GM18526 (cell line): ENCODE measurements around the gene MSRB1.

Experiments used
- POLR2A ChIP-seq: IDR thresholded peaks from 3 replicates; pipeline ENCODE4 v1.6.1; 2011; ENCODE audit not compliant: insufficient read length; ENCODE audit errors: extremely low read depth

The MSRB1 gene

GRCh38 chr16:1915732-1916639 is 27.0 kb downstream of the MSRB1 start:
- TF ChIP-seq POLR2A = no peak

GRCh38 chr16:1914988-1915387 is 28.0 kb downstream of the MSRB1 start:
- no peak for TF ChIP-seq POLR2A

GRCh38 chr16:1914084-1914608 is 28.9 kb downstream of the MSRB1 start:
- TF ChIP-seq POLR2A = no peak

- TF ChIP-seq POLR2A = no peak
These were observed 29.5 kb downstream of the MSRB1 start for GRCh38 chr16:1913327-1914083.

- no peak for TF ChIP-seq POLR2A
These were observed 30.8 kb downstream of the MSRB1 start for GRCh38 chr16:1912215-1912543.

GRCh38 chr16:1911467-1912214 is 31.4 kb downstream of the MSRB1 start:
- no peak for TF ChIP-seq POLR2A

- TF ChIP-seq POLR2A = no peak
These were observed 33.3 kb downstream of the MSRB1 start for GRCh38 chr16:1909561-1910231.

GRCh38 chr16:1908983-1909382 is 34.0 kb downstream of the MSRB1 start:
- no peak for TF ChIP-seq POLR2A

- TF ChIP-seq POLR2A = no peak
These were observed 34.8 kb downstream of the MSRB1 start for GRCh38 chr16:1908184-1908583.

GRCh38 chr16:1907226-1907860 is 35.7 kb downstream of the MSRB1 start:
- no peak for TF ChIP-seq POLR2A

- no peak for TF ChIP-seq POLR2A
These were observed 36.2 kb downstream of the MSRB1 start for GRCh38 chr16:1906846-1907165.

- TF ChIP-seq POLR2A = no peak
These were observed 36.7 kb downstream of the MSRB1 start for GRCh38 chr16:1906055-1906845.
